ENCODE data around the gene LSM11. TPM values are rescaled to one million over a fixed set of nuclear protein-coding genes. Genes with fewer than 3 reads are reported as not detected.

Gene LSM11
- total RNA-seq, 3 donors from 2014 or later (not counting 1 experiment from before 2014, with no cell fraction given): 1.2 to 2.3 (median 2.0) TPM

GRCh38 chr5:157747766-157748700, 4.5 kb downstream of the LSM11 start:
- H3K27ac ChIP-seq (ENCODE audit: low read length): no peak overlapping the region
- no peaks in the 10 kb centered on the region for H3K27me3 Mint-ChIP-seq (ENCODE audit: low read depth in 2 of 2)
- whole genome bisulfite sequencing (ENCODE audit: insufficient coverage): 88% methylated on average over 5 of the region's 8 CpGs
- peaks cover 11% of the 10 kb centered on the region for H3K4me1 ChIP-seq (ENCODE audit: control insufficient read depth, insufficient read depth, low read length)
- no peak overlapping the region for H3K4me3 Mint-ChIP-seq
- no peaks in the 10 kb centered on the region for H3K9me3 Mint-ChIP-seq
- peaks cover 6% of the 10 kb centered on the region for H3K36me3 Mint-ChIP-seq
- intact Hi-C loops (cut with micrococcal nuclease): no loop called here
- no peaks in the 10 kb centered on the region for H3K9me3 ChIP-seq (ENCODE audit: control insufficient read depth, insufficient read depth, low read length)
- H3K27ac Mint-ChIP-seq: no peak overlapping the region
- no peak for TF ChIP-seq CTCF (IDR thresholded peaks at IDR 0.05)
- ATAC-seq: no peak
- peaks cover 16 to 19% of the 10 kb centered on the region in 2 donors for H3K4me1 Mint-ChIP-seq
- no peak overlapping the region for H3K4me3 ChIP-seq (ENCODE audit: low read length)
- no peak for DNase-seq
- peaks cover 3% of the 10 kb centered on the region for H3K36me3 ChIP-seq (ENCODE audit: control insufficient read depth, insufficient read depth, low read length)
- H3K27me3 ChIP-seq (ENCODE audit: control insufficient read depth, insufficient read depth, low read length): no peaks in the 10 kb centered on the region

- no peaks in the 10 kb centered on the region for H3K9me3 Mint-ChIP-seq
- TF ChIP-seq CTCF (IDR thresholded peaks at IDR 0.05): no peak
Measured at GRCh38 chr5:157748760-157749461, 5.4 kb downstream of the LSM11 start.

GRCh38 chr5:157749462-157749799, 5.9 kb downstream of the LSM11 start:
- Mint-ChIP-seq H3K36me3 (peaks cover 7% of the 10 kb centered on the region), H3K27me3 (ENCODE audit: low read depth in 2 of 2) (no peaks in the 10 kb centered on the region), H3K27ac (no peak overlapping the region), H3K4me3 (no peak overlapping the region), H3K4me1 (peaks cover 10 to 13% of the 10 kb centered on the region in 2 donors), H3K9me3 (no peaks in the 10 kb centered on the region)
- Histone ChIP-seq H3K4me1 (ENCODE audit: control insufficient read depth, insufficient read depth, low read length) (peaks cover 4% of the 10 kb centered on the region), H3K4me3 (ENCODE audit: low read length) (no peak overlapping the region), H3K27ac (ENCODE audit: low read length) (no peak overlapping the region), H3K36me3 (ENCODE audit: control insufficient read depth, insufficient read depth, low read length) (peaks cover 9% of the 10 kb centered on the region), H3K27me3 (ENCODE audit: control insufficient read depth, insufficient read depth, low read length) (no peaks in the 10 kb centered on the region), H3K9me3 (ENCODE audit: control insufficient read depth, insufficient read depth, low read length) (no peaks in the 10 kb centered on the region)
- no peak for TF ChIP-seq CTCF (IDR thresholded peaks at IDR 0.05)
- intact Hi-C loops (cut with micrococcal nuclease): no loop called here
- no peak for DNase-seq
- 84% methylated on average over 7 of the region's 11 CpGs for WGBS (ENCODE audit: insufficient coverage)
- ATAC-seq: no peak

More at GRCh38 chr5:157748760-157749461, 5.4 kb downstream of the LSM11 start:
- Histone ChIP-seq H3K27ac (ENCODE audit: low read length) (no peak overlapping the region), H3K9me3 (ENCODE audit: control insufficient read depth, insufficient read depth, low read length) (no peaks in the 10 kb centered on the region), H3K4me3 (ENCODE audit: low read length) (no peak overlapping the region), H3K27me3 (ENCODE audit: control insufficient read depth, insufficient read depth, low read length) (no peaks in the 10 kb centered on the region), H3K4me1 (ENCODE audit: control insufficient read depth, insufficient read depth, low read length) (peaks cover 8% of the 10 kb centered on the region), H3K36me3 (ENCODE audit: control insufficient read depth, insufficient read depth, low read length) (peaks cover 7% of the 10 kb centered on the region)
- Mint-ChIP-seq H3K36me3 (peaks cover 7% of the 10 kb centered on the region), H3K4me1 (peaks cover 15 to 16% of the 10 kb centered on the region in 2 donors), H3K27me3 (ENCODE audit: low read depth in 2 of 2) (no peaks in the 10 kb centered on the region), H3K27ac (no peak overlapping the region), H3K4me3 (no peak overlapping the region)
- intact Hi-C loops (cut with micrococcal nuclease): no loop called here
- ATAC-seq (no peak), DNase-seq (no peak)
- 94% methylated on average over 4 of the region's 4 CpGs for WGBS (ENCODE audit: insufficient coverage)
